ENCODE measurements around the gene TMIGD2. TPM values are rescaled to one million over a fixed set of nuclear protein-coding genes. Genes with fewer than 3 reads are reported as not detected.
"Not testable (repeated sequence)": the region's sequence is repeated elsewhere in the genome, so short reads cannot be mapped to it uniquely, and the experiment has no call there.

TMIGD2 gene
- total RNA-seq, 1 donor from 2014 or later = not detected

- no peak for ATAC-seq (ENCODE audit: low read depth)
- CTCF ChIA-PET = interaction anchor here (1.7 kb wide), 1 partner anchor 12 kb away, joined by 7 read pairs; no protein-coding TSS in a partner anchor
- peaks cover 4% of the 10 kb centered on the region for H3K4me1 Mint-ChIP-seq
These were observed 23.5 kb downstream of the TMIGD2 start, which contains the start of gene SHD for GRCh38 chr19:4278419-4279266. TSS of gene SHD (plus strand) at chr19:4279266. CDS start at chr19:4280064, 798 bp downstream.

GRCh38 chr19:4278010-4278409 is 24.2 kb downstream of the TMIGD2 start:
- TF ChIP-seq CTCF (IDR thresholded peaks at IDR 0.05) = no peak
- Mint-ChIP-seq H3K9me3 (no peaks in the 10 kb centered on the region), H3K4me3 (no peak overlapping the region), H3K27me3 (peaks cover 31% of the 10 kb centered on the region), H3K4me1 (peaks cover 4% of the 10 kb centered on the region), H3K27ac (no peak overlapping the region), H3K36me3 (ENCODE audit: low read depth) (no peaks in the 10 kb centered on the region)
- CTCF ChIA-PET = interaction anchor here (0.6 to 1.7 kb wide), 2 partner anchors 11 to 16 kb away, joined by 3 to 7 read pairs; no protein-coding TSS in a partner anchor
- intact Hi-C loops (cut with micrococcal nuclease) = no loop called here
- POLR2A ChIA-PET = interaction anchor here (0.7 kb wide), 1 partner anchor 10 kb away, joined by 3 read pairs; no protein-coding TSS in a partner anchor
- no peak for ATAC-seq (ENCODE audit: low read depth)
- DNase-seq = no peak

More at GRCh38 chr19:4278419-4279266, 23.5 kb downstream of the TMIGD2 start, which contains the start of gene SHD:
- no peak within 1 kb of the TSS for H3K27ac Mint-ChIP-seq
- no peak for DNase-seq
- peaks cover 31% of the 10 kb centered on the region for H3K27me3 Mint-ChIP-seq
- intact Hi-C loops (cut with micrococcal nuclease) = no loop called here
- POLR2A ChIA-PET = interaction anchor here (0.7 kb wide), 1 partner anchor 11 kb away, joined by 3 read pairs; no protein-coding TSS in a partner anchor
- H3K9me3 Mint-ChIP-seq = no peaks in the 10 kb centered on the region
- peak within 1 kb of the TSS; percentile 32 for H3K4me3 Mint-ChIP-seq
- no peaks in the 10 kb centered on the region for H3K36me3 Mint-ChIP-seq (ENCODE audit: low read depth)
- TF ChIP-seq CTCF (IDR thresholded peaks at IDR 0.05) = no peak

GRCh38 chr19:4277191-4277696 is 24.9 kb downstream of the TMIGD2 start:
- CTCF ChIA-PET = interaction anchor here (1.7 kb wide), 1 partner anchor 10 kb away, joined by 7 read pairs; no protein-coding TSS in a partner anchor

GRCh38 chr19:4274321-4274686 is 27.9 kb downstream of the TMIGD2 start:
- H3K4me1 Mint-ChIP-seq; H3K9me3 Mint-ChIP-seq; DNase-seq; H3K27ac Mint-ChIP-seq; ATAC-seq (ENCODE audit: low read depth); CTCF ChIA-PET; intact Hi-C loops (cut with micrococcal nuclease); H3K4me3 Mint-ChIP-seq: not testable (repeated sequence)
- Mint-ChIP-seq H3K27me3 (peaks cover 11% of the 10 kb centered on the region), H3K36me3 (ENCODE audit: low read depth) (peaks cover 18% of the 10 kb centered on the region)
- POLR2A ChIA-PET = interaction anchor here (0.7 kb wide), 1 partner anchor 21 kb away, joined by 3 read pairs; no protein-coding TSS in a partner anchor

More at GRCh38 chr19:4277191-4277696, 24.9 kb downstream of the TMIGD2 start:
- Mint-ChIP-seq H3K27ac (no peak overlapping the region), H3K4me3 (no peak overlapping the region), H3K4me1 (peaks cover 4% of the 10 kb centered on the region), H3K9me3 (no peaks in the 10 kb centered on the region), H3K36me3 (ENCODE audit: low read depth) (peaks cover 3% of the 10 kb centered on the region), H3K27me3 (peaks cover 28% of the 10 kb centered on the region)
- DNase-seq = no peak
- intact Hi-C loops (cut with micrococcal nuclease) = no loop called here
- TF ChIP-seq CTCF (IDR thresholded peaks at IDR 0.05) = no peak
- no peak for ATAC-seq (ENCODE audit: low read depth)
- POLR2A ChIA-PET = no interaction called here

- DNase-seq = no peak
- CTCF ChIA-PET = interaction anchor here (0.8 kb wide), 1 partner anchor 244 kb away, joined by 3 read pairs; no protein-coding TSS in a partner anchor
- intact Hi-C loops (cut with micrococcal nuclease) = no loop called here
- POLR2A ChIA-PET = interaction anchor here (1.8 kb wide), 1 partner anchor 26 kb away, joined by 5 read pairs; the partner anchor contains the start of gene YJU2
- no peaks in the 10 kb centered on the region for H3K4me1 Mint-ChIP-seq
- H3K9me3 Mint-ChIP-seq = no peaks in the 10 kb centered on the region
- H3K4me3 Mint-ChIP-seq = no peak overlapping the region
- no peak for ATAC-seq (ENCODE audit: low read depth)
- no peak for TF ChIP-seq CTCF (IDR thresholded peaks at IDR 0.05)
- no peak overlapping the region for H3K27ac Mint-ChIP-seq
- peaks cover 29% of the 10 kb centered on the region for H3K36me3 Mint-ChIP-seq (ENCODE audit: low read depth)
- H3K27me3 Mint-ChIP-seq = peaks cover 4% of the 10 kb centered on the region
These were observed 29.3 kb downstream of the TMIGD2 start for GRCh38 chr19:4272894-4273293.
